GM19397 (cell line): ENCODE results near the gene SRGAP2C.
"Not testable (repeated sequence)": the region's sequence is repeated elsewhere in the genome, so short reads cannot be mapped to it uniquely, and the experiment has no call there.

Experiments
- ATAC-seq: cut with Tn5 transposase; IDR thresholded peaks from one replicate; pipeline ENCODE4 v1.9.1; 2021; ENCODE audit warnings: mild to moderate bottlenecking, moderate library complexity; ENCODE audit not compliant: unreplicated experiment

Gene SRGAP2C

DNA sequence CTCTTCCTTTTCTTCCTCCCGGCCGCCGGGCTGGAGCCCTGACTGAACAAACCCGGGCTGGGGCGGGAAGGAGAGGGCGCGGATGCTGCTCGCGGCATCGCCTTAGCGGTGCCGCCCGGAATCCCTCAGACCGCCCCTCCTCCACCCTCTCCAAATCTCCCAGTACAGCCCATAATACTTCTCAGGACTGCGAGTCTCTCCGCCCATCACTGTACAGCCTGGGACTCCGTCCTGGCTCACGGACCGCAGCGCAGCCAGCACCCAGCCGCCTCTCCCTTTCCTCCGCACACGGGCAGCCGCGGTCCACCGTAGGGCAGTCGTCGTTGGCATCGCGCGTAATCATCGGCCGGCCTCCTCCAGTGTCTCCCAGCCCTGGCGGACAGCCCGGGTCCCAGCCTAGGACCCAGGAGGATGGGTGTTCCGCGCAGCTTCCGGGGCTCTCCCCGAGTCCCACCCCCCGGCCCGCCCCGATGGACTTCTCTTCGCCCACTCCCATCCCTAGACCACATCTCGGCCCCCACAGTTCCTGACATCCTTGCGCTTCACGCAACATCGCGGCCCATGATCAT, 449 bp downstream of the SRGAP2C start:
- ATAC-seq, result peak; percentile 1

DNA sequence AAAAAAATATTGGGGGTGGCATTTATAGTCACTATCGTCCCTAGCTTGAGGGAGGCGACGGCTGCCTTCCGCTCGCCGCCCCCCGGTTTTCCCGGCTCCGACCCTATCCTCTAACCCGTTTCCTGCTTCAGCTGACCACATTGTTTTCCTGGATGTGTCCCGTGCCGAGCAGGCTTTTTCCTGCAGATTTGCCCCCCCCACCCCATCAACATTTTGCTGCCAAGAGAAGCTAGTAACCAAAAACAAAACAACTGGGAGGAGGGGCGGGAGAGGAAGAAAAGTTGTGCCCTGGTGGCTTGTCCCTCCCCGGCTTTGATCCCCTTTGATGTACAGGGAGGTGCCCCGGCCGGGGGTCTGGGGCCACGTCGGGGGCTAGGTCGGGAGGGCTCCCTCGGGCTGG, 1.4 kb downstream of the SRGAP2C start:
- not testable (repeated sequence) for ATAC-seq

DNA sequence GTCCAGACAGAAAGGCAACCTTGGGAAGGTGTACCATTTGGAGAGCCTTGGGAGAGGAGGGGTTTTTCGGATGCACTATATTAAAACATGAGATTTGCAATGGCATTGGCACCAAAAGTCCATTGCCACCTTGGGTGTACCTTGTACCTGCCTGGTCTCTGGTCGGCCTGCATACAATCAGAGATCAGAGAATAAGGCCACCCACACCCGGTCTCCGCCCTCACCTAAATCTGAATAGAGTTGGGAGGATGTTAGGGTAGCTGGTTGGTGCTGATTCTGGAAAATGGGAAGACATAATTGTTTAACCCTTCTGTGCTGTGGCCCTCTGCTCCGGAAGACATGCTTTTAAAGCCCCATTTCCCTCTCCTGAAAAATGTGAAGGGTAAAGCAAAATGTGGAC, 3.1 kb downstream of the SRGAP2C start:
- not testable (repeated sequence) for ATAC-seq

DNA sequence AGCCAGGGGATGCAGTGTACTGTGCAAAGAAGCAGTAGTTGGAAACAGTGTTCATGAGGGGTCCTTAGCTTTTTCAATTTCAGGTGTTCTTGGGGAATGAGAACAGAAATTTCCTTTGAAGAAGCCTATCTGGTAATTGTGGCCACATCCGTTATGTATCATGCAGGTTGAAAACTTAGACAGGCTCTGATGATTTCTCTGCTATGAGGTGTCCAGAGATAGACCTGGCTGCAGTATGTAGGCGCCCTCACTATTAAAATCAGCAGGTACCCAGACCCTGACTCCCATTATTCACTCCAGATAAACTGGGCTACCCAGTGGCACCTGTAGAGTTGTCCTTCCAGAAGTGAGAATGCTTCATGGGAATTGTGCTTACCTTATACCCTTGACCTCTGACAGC, 7.7 kb downstream of the SRGAP2C start:
- not testable (repeated sequence) for ATAC-seq

DNA sequence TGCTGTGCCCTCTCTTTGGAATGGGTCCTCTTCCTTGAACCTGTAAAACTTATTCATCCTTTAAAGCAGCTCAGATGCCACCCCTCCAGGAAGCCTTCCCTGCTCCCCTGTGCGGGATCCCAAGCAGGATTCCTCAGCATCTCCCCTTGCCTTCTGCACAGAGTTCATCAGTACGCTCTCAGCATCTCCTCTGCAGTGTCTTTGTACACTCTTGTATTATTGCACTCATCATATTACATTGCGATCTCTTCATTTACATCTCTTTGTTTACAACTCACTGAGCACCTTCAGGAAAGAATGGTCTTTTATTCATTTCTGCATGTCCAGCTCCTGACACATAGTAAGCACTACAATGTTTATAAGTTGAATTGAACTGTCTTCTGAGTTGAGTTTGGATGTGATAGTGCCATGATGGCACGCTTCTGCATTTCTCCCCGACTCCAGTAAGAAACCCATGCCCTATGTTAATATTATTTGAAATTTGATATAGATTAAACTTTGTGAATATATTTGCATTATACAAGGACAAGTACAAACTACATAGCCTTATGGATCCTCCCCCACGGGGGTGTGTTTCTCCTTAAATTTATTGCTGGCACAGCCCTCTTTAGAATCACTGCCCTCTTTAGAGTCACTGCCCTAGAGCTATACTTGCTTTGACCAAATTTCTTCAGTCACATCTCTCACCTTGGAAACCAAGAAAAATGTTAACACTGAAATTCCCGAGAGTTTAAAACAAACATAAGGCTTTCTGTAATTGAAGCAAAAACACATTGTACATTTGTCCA, 12.5 kb downstream of the SRGAP2C start:
- ATAC-seq, result not testable (repeated sequence)

DNA sequence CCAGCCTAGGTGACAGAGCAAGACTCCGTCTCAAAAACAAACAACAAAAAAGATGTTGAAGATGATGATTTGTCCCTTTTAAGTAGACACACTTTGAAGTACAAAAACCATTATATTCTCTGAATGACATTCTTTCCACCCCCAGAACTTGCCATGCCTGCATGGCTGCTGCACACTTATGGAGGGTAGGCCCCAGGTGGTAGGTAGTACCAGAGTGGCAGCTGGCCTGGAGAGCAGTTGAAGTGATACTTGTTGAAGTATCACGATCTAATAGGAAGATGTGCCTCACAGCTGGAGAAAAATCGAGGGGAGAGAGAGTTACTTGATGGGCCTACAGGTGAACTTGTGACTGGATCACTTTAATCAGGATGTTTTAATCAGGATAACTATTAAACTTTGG, 15.0 kb downstream of the SRGAP2C start:
- not testable (repeated sequence) for ATAC-seq

DNA sequence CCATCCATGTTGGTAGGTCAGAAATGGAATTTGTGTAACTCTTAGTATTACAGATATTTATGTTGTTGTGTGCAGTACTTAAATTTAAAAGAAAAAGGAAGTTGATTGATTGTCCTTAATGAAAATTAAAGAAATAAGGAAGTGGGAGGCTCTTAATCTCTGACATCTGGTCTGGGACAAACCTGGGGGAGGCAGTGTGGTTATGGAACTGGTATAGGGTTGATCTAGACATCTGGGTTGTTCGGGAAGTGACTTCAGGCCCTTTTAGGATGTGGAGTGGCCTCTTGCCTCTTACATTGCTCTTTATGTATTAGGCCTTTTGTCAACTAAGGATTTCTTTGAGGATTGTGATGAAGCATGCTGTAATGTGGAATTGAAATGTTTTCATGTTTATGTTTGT, 15.5 kb downstream of the SRGAP2C start:
- ATAC-seq, result not testable (repeated sequence)

DNA sequence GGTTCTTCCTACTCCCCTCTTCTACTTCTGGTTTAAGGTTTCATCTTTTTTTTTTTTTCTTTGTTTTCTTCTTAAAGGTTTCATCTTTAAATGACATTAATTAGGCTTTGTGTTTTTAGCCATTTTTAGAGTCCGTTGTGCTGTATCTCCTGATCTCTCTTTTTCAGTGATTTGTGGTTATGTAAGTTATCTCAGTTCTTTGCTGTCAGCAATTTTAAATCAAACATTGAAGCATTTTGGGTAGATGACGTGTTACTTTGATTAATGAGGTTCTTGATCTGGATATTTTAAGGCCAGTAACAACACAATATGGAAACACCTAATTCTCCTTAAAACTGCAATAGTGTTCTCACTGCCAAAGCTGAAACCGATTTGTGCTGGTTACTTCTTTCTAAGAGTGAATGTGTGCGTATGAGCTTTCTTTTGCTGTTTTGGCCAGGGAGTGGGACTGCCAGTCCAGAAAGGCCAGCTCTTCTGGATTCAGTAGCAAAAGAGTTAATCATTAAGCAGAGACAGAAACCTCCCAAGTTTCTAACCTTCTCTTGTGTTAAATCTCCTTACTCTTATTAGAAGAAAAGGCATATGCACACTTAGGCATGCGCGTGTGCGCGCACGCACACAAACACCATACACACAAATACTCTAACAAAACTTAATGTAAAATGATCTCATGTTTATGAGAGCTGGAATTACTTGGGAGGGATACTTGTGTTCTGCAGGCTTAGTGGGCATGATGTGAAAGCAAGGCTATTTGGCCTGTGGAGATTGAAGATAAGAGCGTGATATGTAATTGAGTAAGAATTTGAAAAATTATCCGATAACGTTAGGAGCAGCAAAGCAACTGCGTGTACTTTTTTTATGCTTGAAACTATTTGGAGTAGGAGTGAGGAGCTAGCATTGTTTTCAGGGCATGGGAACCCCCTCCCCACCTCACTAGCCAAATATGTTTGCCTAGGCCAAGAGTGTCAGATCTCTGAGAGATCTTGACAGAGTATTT, 16.5 kb downstream of the SRGAP2C start:
- not testable (repeated sequence) for ATAC-seq

DNA sequence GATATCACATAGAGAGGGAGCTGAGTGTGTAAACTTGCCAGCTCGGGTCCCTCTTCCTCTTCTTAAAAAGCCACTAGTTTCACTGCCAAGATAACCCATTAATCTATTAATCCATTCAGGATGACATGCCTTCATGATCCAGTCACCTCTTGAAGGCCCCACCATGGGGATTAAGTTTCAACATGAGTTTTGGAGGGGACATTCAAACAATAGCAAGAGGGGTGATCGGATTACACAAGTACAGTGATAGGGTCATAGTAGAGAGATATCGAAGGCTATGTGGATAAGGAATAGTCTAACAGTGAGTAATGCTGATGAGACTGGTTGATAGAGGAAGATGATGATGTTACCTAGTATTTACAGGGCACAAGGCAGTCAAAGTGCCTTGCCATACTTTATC, 18.2 kb downstream of the SRGAP2C start:
- ATAC-seq, result not testable (repeated sequence)

DNA sequence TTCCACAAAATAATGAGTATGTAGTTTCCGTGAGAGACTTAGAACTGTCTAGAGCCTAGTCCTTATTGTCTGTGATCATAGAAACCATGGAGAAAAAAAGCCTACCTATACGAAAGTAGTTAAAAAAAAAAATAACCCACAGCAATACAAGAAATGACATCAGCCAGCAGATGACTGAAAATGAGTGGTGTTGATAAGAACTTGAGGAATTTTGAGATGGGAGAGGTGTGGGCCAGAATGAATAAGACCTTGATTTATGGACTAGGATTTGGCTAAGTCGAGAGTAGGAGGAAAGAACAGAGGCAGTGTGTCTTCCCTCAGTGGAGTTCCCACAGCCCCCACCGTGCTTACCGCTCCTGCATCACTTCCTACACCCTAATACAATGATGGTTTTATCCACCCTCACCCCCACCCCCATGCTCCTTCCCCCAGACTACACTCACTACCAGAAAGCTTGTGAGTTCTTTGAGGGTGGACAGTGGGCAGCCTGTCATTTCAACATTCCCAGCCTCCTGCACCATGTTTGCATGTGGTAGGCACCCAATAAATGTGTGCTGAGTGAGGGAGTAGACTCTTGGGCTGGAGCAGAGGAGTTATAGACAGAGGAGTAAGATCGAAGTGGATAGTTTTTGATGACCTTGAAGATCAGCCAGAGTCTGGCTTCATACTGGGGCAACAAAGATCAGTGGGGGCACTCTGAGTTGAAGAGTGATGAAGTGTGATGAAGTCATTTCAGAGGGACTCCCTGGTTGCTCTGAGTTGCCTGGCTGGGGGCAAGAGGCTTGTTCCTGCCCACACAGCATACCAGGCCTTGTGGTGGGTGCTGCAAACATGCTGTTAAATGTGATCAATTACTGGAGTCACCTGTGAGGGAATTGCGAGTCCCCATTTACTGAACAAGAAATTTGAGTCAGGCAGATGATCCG, 21.3 kb downstream of the SRGAP2C start:
- ATAC-seq, result not testable (repeated sequence)

DNA sequence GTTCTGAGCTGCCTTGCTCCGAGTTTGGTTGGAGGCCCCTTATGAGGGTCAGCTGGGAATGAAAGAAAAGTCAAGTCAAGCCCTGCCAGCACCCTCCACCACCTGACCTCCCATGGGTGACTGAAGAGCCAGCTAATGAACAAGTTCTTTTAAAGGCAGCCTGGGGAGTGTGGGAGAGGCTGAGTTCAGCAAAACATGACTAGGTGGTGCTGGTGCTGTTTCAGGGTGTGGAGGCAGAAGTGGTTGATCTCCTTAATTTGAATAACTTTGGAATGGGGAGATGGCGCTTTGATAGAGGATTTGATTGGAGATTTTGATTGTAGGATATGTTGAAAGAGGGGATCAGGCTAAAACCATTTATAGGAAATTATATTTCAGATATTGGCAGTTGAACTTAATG, 22.6 kb downstream of the SRGAP2C start:
- not testable (repeated sequence) for ATAC-seq

DNA sequence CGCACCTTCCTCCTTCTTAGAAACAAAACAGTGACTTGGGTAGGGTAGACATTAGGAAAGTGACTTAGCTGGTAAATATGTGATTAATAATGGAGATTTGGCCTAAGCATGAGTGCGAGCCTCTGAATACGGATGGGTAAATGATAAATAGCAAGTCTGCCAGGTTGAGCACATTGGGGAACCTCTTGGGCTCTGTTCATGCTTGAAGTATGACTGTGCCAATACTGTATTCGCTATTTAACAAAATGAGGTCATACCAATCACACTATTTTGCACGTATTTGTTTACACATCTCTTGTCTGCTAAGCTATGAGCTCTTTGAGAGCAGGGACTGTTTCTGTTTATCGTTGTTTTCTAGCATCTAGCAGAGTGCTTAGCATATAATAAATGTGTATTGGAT, 23.6 kb downstream of the SRGAP2C start:
- ATAC-seq, result not testable (repeated sequence)

DNA sequence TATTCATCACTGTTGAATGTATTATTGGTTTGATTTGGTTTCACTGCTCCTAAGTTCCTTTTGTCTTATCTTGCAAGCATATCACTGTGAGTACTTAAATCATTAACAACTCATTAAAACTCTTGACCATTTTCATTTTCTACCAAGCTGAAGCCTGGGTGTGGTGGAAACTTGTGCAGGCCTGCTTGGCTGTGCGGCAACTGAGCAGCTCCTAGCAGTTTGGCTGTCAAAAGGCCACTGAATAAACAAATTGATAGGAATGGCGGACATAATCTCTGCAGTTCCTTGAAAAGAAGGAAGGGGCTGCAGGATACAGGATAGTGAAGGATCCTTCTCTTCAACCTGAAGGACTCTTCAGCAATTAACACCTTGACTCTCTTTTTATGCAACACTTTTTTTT, 26.0 kb downstream of the SRGAP2C start:
- not testable (repeated sequence) for ATAC-seq

DNA sequence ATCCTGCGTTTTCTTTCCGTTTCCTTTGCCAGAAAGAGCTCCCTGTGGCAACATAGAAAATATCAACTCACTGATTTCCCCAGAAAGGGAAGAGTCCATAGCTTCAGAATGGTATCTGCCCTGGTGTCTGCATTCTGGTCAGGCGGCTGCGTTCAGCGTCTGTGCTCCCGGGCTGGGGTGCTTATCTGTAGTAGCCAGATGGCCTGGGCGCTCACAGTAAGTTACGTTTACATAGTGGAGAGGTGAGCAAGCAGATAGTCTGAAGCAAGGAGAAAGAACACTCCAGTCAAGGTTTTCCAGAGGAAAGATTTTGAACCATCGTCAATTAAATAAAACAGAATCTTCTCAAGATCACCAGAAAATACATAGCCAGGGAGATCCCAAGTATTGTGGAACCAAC, 28.7 kb downstream of the SRGAP2C start:
- not testable (repeated sequence) for ATAC-seq

DNA sequence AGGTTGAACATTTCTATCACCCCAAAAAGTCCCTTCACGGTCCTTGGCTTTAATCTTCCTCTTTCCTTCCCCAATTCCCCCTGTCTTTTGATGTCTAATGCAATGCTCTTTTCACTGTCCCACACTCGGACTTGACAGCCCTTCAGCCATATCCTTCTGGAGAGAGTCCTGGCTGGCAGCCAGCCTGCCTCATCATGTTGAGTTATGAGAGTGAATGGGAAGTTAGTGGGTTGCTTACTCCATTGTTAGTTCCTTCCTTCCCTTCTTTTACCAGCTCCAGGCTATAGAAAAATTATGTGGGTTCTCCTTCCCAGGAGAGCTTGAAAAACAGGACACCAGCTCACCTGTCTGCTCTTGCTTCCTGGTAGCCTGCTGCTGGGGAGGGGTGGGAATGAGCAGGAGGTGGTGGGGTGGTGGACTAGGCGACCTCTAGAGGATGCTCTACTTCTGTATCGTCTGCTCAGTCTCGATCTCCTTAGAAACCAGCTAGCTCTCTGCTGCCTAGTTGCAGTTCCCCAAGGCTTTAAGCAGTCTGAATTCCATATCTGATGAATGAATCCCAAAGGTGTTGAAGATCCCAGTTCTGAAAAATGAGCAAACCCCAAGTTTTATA, 29.9 kb downstream of the SRGAP2C start:
- not testable (repeated sequence) for ATAC-seq

DNA sequence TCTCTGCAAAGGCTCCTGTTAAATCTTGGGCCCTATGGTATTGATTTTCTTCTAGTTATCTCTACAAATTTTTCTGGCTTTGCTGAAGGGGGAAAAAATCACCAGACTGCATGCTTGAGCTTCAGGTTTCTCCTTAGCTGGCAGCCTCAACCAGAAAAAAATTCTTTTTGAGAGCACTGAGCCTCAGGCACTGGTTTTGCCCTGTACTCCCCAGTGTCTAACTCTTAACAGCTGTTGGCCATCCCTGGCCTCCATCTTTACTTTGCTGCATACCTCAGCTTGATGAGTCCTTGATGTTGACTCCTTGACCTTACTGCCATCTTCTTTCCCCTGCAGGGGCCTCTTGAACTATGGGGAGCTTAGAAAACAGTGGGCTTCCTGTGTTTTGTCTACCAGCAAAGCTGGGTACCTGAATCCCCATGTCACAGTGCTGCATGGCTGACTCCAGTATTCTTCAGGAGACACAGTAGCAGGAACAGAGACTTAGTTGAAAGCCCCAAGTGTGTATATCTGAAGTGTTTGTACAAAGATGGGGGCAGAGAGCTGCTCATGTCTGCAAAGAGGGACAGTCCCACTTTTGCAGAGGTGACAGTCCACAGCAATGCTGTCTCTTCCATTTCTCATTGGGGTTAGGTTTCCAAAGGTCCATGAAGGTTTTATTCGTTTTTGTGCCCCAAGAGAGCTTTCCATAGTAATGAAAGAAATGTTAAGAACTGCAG, 31.1 kb downstream of the SRGAP2C start:
- not testable (repeated sequence) for ATAC-seq

DNA sequence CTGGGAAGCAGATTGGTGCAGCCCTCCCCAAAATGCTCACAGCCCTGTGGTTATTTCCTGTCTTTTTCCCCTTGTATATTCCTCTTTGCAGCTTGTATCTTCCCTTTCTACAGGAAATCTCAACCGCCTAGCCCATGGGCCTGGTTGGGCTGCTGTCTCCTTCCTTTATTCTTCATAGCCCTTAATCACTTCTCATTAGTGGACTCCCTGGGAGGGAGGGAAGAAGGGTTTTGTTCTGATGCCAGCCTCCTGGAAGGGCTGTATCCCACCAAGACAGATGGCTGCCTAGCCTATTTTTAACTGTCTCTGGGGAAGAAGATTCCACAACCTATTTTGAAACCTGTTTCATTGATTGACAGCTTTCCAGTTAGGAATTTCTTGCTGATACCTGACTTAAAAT, 31.9 kb downstream of the SRGAP2C start:
- ATAC-seq, result not testable (repeated sequence)

DNA sequence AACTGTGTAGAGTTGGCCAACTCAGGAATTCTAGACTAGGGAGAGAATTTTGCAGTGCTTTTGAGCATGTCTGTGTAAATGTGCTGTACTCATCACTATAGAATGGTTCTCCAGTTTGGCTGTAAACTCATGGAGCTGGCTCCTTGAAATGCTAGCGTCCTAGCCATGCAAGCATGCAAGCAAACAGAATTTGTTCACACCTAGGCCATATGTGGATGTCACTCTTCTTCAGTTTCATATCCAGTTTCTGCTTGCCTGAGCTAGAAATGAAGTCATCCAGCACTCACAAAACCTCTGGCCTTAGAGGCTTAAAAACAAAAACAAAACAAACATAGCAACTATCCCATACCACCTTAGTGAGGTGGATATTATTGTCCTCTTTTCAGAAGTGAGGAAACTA, 37.0 kb downstream of the SRGAP2C start:
- not testable (repeated sequence) for ATAC-seq

DNA sequence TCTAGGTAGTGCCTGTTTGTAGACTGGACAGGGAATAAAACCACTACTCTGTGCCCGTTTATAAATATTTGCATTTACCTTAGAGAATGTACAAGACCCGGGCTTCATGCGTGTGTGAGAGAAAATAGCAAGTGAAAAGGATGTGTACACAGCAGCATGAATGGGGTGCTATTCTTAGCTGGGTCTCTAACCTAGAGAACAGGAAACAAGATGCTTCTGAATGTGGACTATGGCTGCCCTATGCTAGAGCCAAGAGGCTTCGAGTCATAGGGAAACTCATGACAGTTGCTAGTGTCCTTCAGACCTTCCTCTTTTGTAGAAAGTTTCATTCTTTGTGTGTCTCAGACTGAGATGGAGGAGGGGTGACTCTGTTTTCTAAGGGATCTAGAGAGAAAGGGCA, 39.9 kb downstream of the SRGAP2C start:
- peak; percentile 99 for ATAC-seq
